CD4-positive, alpha-beta T cell treated with Interferon gamma for 1 hour (primary cell): ENCODE data around the gene RTN4R.
"Not testable (repeated sequence)": the region's sequence is repeated elsewhere in the genome, so short reads cannot be mapped to it uniquely, and the experiment has no call there.

ENCODE experiments used
- DNase-seq: peaks from one replicate; pipeline ENCODE4 v3.0.0-alpha.2; 2020

The RTN4R gene

DNA sequence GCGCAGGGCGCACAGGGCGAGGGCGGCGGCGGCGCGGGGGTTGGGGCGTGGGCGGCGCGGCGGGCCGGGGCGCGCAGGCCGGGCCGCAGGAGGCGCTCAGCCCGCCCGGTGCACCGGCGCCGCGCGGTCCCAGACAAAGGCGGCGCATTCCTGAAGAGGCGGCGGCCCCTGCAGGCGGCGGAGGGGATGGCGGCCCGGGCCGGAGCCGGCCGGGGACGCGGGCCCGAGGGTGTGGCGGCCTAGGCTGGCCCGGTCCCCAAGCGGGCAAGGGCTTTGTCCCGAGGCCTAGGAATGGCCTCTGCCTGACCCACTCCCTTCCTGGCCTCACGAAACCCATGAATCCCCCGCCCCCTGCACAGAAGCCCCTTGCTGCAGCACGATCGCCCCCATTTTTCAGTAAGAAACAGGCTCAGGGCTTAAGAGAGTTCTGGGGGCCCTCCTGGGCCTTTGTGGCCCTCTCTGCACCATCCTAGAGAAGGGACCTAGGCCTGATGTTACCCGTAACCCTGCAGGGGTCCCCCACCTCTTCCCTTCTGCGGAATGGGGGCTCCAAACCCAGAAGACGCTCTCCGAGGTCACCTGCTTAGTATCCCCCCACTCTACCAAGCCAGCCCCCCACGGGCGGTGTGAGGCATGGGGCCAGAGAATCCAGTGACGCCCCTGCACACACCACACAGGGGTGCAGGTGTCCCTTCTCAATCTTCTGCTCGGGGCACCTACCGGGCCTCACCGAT lies at the start of gene RTN4R:
Gene RTN4R, minus strand, starts transcription at position 40 of the 734 bp plus-strand sequence. CDS start 226 bp downstream, outside the sequence.
- peak; percentile 43 for DNase-seq

- DNase-seq = peak; percentile 32
These were observed 49.4 kb upstream of the RTN4R start for GRCh38 chr22:20317402-20318042.

GRCh38 chr22:20316844-20317401 lies 48.8 kb upstream of the RTN4R start:
- DNase-seq = no peak

GRCh38 chr22:20316217-20316843 lies 48.2 kb upstream of the RTN4R start:
- DNase-seq = no peak

DNA sequence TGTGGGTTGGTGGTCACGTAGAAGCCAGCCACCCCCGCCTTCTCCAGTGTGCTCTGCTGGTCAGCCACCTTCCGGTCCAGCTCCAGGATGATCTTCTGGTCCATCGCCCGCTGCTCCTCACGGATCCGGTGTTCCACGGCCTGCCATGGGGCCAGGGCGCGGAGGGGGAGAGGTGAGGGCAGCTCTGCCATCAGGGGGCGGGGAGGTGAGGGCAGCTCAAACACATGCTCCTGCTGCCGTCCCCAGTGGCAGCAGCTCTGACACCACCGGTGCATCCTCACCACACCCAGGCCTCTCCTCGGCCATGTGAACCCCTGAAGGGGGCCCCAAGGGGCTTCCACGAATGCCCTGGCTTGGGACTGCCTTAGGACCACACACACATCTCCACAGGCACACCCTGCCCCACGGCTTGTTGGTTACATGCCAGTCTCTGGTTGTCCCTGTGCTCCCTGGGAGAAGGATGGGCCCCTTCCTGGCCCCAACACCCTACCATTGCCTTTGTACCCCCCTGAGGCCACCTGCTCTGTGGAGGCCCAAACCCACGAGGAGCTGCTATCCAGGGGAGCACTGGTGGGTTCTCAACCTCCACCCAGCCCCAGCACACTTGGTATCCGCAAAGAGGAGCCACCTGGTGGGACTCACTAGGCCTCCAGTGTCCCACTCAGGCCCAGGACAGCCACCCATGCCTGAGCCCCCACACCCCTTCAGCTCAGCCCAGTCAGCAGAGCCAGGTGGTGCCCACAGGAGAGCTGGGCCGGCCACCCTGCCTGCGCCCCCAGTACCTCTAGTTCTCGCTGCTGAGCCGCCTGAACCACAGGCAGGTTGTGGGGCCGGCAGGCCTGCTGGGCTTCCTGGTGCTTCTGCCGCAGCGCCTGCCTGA lies 47.5 kb upstream of the RTN4R start:
- no peak for DNase-seq

DNA sequence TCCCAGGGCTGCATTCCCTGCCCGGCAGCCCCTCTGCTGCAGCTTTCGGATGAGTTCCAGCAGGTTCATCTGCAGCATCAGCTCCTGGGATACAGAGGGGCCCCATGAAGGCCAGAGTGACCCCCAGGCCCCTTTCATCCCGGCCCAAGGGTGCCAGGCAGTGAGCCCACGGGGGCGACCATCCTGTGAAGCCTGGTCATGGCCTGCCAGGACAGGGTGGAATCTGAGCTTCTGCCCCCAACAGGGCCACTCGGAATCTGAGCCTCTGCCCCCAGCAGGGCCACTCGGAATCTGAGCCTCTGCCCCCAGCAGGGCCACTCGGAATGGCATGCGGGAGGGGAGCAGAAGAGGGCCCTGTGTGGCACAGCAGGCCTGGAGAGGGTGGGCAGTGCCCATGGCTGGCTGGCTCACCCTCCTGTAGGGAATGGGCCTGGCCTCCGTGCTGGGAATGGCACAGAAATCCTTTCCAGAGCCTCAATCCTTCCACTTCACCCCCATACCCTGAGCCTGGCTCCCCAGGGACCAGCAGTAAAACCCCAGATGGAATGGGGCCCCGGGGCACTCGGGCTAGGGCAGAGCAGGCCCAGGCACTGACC lies 46.7 kb upstream of the RTN4R start:
- DNase-seq = not testable (repeated sequence)

DNA sequence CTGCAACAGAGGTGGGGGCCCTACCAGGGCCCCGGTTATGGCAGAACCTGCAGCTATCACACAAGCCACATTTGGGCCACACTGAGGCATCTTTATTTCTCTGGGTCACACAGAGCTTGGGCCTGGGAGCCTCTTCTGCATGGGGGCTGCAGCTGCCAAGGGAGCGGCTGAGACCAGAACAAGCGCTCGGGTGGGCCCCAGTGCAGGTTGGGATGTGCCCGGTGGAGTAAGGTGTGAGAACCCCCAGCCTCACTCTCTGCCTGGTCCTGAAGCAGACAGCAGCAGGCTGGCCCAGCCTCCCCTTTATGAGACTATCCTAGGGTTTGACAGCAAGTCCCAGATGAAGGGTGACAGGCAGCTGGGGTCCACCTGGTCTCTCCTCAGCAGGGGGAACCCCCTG lies 46.1 kb upstream of the RTN4R start:
- not testable (repeated sequence) for DNase-seq

DNA sequence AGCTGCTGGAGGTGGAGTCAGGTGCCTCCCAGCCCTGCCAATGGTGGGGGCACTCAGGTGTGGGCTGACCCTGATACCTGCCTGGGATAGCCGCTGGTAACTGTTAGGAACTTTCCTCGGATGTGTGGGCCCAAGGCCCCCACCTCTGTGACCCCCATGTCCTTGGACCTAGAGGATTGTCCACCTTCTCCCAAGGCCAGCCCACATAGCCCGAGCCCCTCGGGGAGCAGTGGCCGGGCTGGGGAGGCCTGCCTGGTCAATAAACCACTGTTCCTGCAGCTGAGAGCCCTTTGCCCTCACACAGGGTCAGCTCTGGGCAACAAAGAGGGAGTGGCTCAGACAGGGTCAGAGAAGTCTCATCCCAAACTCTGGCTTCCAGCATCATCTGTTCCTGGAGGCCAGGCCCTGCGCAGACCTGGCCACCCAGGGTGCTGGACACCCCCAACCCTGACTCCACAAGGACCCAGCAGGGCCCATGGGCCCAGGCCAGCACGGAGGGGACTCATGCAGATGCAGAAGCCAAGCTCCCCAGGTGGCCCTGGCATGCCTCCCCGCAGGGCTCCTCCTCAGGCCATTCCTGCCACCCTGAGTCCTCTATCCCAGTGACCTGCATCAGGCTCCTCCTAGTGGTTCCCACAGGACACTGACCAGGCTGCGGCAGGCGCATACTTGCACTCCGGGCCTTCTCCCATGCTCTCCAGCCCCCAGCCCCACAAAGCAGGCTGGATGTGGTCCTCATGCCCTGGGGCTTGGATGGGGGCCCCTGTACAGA lies 45.4 kb upstream of the RTN4R start:
- not testable (repeated sequence) for DNase-seq

GRCh38 chr22:20312396-20313191 lies 44.5 kb upstream of the RTN4R start:
- no peak for DNase-seq

GRCh38 chr22:20311249-20312062 lies 43.3 kb upstream of the RTN4R start:
- DNase-seq = not testable (repeated sequence)

- not testable (repeated sequence) for DNase-seq
These were observed 42.7 kb upstream of the RTN4R start for GRCh38 chr22:20310773-20311172.

DNA sequence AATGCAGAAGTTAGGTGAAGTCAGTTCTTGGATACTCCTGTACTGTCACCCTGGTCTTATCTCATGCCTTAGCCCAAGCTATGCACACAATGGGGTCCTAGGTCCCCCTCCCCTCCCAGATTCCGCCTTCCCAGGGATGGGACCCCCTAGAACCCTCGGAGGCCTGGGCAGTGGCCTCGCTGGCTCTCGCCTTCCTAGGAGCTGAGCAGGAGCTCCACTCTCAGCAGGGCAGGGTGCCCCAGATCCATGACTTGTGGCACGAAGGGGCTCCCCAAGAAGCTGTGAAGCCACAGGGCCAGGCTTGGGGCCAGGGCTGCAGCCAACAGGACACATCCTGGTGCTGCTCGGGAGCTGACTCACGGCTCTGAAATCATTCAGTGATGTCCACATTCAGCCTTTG lies 42.1 kb upstream of the RTN4R start:
- DNase-seq = not testable (repeated sequence)

DNA sequence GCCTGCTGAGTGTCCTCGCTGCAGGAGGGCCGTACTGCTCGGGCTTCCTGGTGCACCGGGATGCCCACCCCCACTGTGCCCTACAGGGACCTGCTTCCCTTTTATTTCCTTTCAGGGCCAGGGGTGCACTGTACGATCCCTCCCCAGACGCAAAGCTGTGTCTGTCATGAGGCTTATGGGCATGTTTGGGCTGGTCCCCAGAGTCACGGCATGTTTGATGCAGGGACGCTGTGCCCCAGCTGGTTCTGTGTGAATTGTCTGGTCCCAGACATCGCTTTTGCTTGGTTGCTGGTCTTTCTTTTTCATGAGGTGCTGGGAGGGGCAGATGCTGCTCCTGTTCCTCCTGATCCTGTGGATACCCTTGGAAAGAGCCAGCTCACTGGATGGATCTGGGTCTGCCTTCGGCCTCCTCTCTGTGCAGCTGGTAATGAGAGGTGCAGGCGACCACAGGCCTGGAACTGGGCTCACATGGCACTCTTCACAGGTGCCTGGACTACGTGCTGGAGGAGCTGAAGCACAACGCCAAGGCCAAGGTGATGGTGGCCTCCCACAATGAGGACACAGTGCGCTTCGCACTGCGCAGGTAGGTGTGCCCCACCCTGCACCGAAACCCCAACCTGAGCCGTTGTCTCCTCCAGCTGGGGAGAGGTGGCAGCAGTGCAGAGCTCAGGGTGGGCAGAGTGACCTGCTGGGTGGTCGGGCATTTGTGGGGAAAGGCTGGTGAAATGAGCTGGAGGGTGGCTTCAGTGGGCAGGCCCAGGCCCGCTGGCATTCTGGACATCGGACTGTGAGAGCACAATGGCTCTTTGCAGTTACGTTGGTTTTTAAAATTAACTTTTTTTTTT lies 40.9 kb upstream of the RTN4R start:
- not testable (repeated sequence) for DNase-seq

- not testable (repeated sequence) for DNase-seq
These were observed 39.6 kb upstream of the RTN4R start for GRCh38 chr22:20307448-20308447.

DNA sequence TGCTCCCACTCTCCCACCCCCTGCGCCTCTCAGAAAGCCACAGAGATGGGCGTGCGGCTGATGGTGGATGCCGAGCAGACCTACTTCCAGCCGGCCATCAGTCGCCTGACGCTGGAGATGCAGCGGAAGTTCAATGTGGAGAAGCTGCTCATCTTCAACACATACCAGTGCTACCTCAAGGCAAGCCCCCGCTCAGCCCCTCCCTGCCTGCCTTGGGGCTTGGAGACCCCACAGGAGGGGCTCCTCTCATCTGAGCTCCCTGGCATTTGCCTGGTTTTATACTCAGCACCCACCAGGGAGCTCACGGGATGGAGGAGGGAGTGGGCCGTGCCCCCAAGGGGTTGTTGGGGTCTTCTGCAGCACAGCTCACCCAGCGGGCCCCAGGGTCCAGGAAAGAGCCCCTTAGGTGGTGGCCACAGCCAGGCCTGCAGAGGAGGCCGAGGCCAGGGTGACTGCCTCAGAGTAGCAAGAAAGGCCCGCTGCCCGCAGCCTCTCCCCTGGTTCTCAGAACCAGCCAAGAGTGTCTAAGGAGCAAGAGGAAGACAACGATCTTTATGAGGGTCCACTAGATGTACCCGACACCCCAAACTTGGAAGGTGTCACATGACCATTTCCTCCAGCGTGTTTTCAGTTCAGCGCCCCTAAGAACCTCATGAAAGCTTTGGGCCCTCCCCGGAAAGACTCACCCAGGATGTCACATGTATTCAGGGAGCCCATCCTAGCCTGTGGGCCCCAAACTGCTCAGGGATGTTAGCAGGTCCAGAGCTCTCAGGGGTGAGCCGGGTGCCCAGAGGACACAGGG lies 38.7 kb upstream of the RTN4R start:
- DNase-seq = not testable (repeated sequence)

- no peak for DNase-seq
These were observed 38.0 kb upstream of the RTN4R start for GRCh38 chr22:20305894-20306645.
